NB4 (cell line): ENCODE measurements around the gene LDHA.

ENCODE experiments used
- MYC ChIP-seq: IDR thresholded peaks from 2 replicates; pipeline ENCODE4 v1.6.1; 2011; ENCODE audit warnings: low read depth, low read length
- POLR2A ChIP-seq: IDR thresholded peaks from 2 replicates; pipeline ENCODE4 v1.6.1; 2011; ENCODE audit warnings: mild to moderate bottlenecking; ENCODE audit not compliant: insufficient read length; ENCODE audit errors: extremely low read depth
- TF ChIP-seq, protein P1 (sequence below): IDR thresholded peaks from one replicate; pipeline ENCODE4 v1.5.1; 2012; ENCODE audit warnings: low read depth, low read length
- TF ChIP-seq, protein P2 (sequence below): IDR thresholded peaks from 2 replicates; pipeline ENCODE4 v1.6.1; 2011; ENCODE audit warnings: low read depth, low read length

- TF ChIP-seq, protein P1, sequence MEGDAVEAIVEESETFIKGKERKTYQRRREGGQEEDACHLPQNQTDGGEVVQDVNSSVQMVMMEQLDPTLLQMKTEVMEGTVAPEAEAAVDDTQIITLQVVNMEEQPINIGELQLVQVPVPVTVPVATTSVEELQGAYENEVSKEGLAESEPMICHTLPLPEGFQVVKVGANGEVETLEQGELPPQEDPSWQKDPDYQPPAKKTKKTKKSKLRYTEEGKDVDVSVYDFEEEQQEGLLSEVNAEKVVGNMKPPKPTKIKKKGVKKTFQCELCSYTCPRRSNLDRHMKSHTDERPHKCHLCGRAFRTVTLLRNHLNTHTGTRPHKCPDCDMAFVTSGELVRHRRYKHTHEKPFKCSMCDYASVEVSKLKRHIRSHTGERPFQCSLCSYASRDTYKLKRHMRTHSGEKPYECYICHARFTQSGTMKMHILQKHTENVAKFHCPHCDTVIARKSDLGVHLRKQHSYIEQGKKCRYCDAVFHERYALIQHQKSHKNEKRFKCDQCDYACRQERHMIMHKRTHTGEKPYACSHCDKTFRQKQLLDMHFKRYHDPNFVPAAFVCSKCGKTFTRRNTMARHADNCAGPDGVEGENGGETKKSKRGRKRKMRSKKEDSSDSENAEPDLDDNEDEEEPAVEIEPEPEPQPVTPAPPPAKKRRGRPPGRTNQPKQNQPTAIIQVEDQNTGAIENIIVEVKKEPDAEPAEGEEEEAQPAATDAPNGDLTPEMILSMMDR = no peak
- TF ChIP-seq POLR2A (no peak), MYC (no peak)
- TF ChIP-seq, protein P2, sequence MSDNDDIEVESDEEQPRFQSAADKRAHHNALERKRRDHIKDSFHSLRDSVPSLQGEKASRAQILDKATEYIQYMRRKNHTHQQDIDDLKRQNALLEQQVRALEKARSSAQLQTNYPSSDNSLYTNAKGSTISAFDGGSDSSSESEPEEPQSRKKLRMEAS = no peak
Measured at GRCh38 chr11:18372201-18372600, 22.2 kb upstream of the LDHA start.
